Thymus (tissue), 11 donors: ENCODE measurements around the gene ARID1B. TPM values are rescaled to one million over a fixed set of nuclear protein-coding genes. Genes with fewer than 3 reads are reported as not detected.
A peak's percentile ranks its signal among the peaks of the same experiment; 100 is the strongest.

Experiments
- DNase-seq, 9 donors: peaks; one replicate each; pipeline ENCODE4 v3.0.0-alpha.2; 2013; ENCODE audit warnings: low spot score in 9 of 9, low read depth in 6 of 9, missing footprints in 1 of 9
- H3K27ac ChIP-seq, 2 donors: one replicate each; pipeline ENCODE4 v1.5.1; 2013; ENCODE audit warnings: control low read depth in 1 of 2, low read depth in 1 of 2, low read length in 1 of 2, mild to moderate bottlenecking in 1 of 2, moderate library complexity in 1 of 2
- H3K27me3 ChIP-seq, 2 donors: one replicate each; pipeline ENCODE4 v1.5.1; 2013; ENCODE audit warnings: low read length in 1 of 2; ENCODE audit not compliant: control insufficient read depth in 2 of 2, insufficient read depth in 1 of 2
- H3K36me3 ChIP-seq, 2 donors: one replicate each; pipeline ENCODE4 v1.5.1; 2013; ENCODE audit warnings: low read length in 1 of 2, mild to moderate bottlenecking in 1 of 2, moderate library complexity in 1 of 2; ENCODE audit not compliant: control insufficient read depth in 2 of 2, insufficient read depth in 2 of 2
- H3K4me1 ChIP-seq, 2 donors: one replicate each; pipeline ENCODE4 v1.5.1; 2013; ENCODE audit warnings: low read length in 2 of 2; ENCODE audit not compliant: control insufficient read depth in 2 of 2, insufficient read depth in 2 of 2
- H3K4me3 ChIP-seq, 2 donors: one replicate each; pipeline ENCODE4 v1.5.1; 2013; ENCODE audit warnings: low read length in 2 of 2, control low read depth in 1 of 2, mild to moderate bottlenecking in 1 of 2
- H3K9me3 ChIP-seq, 2 donors: one replicate each; pipeline ENCODE4 v1.5.1; 2013; ENCODE audit warnings: low read length in 1 of 2, mild to moderate bottlenecking in 1 of 2; ENCODE audit not compliant: control insufficient read depth in 2 of 2, insufficient read depth in 1 of 2
- WGBS: extraction: QIAGEN DNeasy Blood & Tissue Kit; methylation state at CpG from one replicate; pipeline ENCODE4 v1.1.7; 2013; 5-methylcytosine and 5-hydroxymethylcytosine counted together
- polyA plus RNA-seq: library from polyadenylated mRNA; stranded (reverse); fragments of 200-250 nt; gene quantifications from one replicate; pipeline ENCODE4 v1.2.3, GENCODE V29; 2013
- total RNA-seq: library from RNA; stranded (reverse); fragments of 120-200 nt; gene quantifications from one replicate; pipeline ENCODE4 v1.2.4, GENCODE V29; 2013
- donor health status: healthy.

Gene ARID1B
- total and polyA plus RNA-seq, 2 donors: 24.0 to 26.5 TPM

DNA sequence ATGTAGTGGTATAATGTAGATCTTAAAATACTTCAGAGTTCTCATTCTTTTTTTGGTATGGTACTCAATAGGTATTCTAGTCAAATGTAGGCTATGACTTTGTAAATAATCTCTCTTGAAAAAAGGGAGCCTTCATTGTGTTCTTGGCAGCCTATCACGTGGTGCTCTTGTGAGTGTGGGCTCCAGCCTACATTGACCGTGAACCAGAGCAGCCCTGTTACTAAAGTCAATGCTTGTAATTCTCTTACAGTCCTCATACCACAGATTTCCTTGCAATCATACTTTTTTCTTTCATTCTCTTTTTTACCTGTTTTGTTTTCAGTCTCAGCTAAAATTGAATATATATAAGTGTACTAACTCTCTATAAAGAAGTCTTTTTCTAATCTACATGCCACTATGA is 31.1 kb downstream of the ARID1B start:
- H3K4me3 ChIP-seq: no peak overlapping the region
- H3K27ac ChIP-seq: no peak overlapping the region
- WGBS: 59% methylated on average over 2 of the region's 2 CpGs
- H3K27me3 ChIP-seq: no peaks in the 10 kb centered on the region
- H3K9me3 ChIP-seq: no peaks in the 10 kb centered on the region
- no peak for DNase-seq
- peaks cover 3 to 17% of the 10 kb centered on the region in 2 donors for H3K4me1 ChIP-seq
- no peaks in the 10 kb centered on the region for H3K36me3 ChIP-seq

- Histone ChIP-seq H3K4me1 (peaks cover 3 to 17% of the 10 kb centered on the region in 2 donors), H3K9me3 (no peaks in the 10 kb centered on the region), H3K27ac (no peak overlapping the region), H3K4me3 (no peak overlapping the region), H3K27me3 (no peaks in the 10 kb centered on the region), H3K36me3 (no peaks in the 10 kb centered on the region)
- DNase-seq: no peak
- 79% methylated on average over 4 of the region's 4 CpGs for WGBS
Observed at GRCh38 chr6:156809034-156809433, 31.9 kb downstream of the ARID1B start.

DNA sequence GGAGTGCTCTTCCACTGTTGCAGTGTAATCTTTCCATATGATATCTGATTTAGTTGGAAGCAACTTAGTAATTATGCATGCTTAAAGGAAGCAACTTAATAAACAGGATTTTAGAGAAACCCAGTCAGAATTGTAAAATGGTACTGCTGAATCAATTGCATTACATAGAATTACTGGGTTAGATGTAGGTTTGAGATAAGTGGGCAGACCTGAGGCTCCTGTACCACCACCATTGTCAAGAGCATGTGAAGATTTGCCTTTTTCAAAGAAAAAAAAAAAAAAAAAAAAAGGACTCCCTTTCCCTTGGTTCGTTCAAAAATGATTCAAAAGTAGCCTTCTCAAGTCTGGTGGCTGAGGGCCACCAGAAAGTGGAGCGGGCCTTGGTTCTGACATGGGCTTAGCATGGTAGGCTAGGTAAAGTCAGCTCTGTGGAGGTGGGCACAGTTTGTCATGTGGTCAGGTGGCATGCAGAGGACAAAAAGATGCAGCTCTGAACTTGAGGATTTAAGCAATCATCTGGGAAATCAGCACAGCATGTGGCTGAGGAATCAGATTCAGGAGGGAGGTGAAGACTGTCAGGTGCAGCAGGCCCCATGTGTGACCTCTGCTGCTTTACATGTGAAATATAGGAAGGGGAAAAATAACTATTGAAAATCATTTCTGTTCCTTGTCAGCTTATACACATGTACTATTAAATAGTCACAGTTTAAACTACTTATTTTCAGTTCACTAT is 32.4 kb downstream of the ARID1B start:
- Histone ChIP-seq H3K4me3 (no peak overlapping the region), H3K27me3 (no peaks in the 10 kb centered on the region), H3K4me1 (peaks cover 3 to 17% of the 10 kb centered on the region in 2 donors), H3K9me3 (no peaks in the 10 kb centered on the region), H3K27ac (no peak overlapping the region), H3K36me3 (no peaks in the 10 kb centered on the region)
- WGBS: 92% methylated on average over 2 of the region's 2 CpGs
- no peak for DNase-seq

DNA sequence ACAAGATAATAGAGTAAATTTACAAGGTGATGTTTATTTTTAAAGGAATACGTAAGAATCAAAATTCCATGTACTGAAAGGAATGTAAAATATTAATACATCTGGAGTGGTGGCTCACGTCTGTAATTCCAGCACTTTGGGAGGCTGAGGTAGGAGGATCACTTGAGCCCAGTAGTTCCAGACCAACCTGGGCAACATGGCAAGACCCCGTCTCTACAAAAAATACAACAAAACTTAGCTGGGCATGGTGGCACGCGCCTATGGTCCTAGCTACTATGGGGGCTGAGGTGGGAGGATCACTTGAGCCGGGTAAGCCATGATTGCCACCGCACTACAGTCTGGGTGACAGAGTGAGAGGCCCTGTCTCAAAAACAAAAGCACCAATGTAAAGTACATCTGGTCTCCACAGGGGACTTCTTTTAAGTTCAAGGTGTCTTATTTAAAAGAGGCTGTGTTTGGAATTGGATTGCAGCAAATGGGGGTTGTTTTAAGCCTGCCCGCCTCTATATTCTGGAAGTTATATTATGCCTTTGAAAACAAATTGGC is 36.9 kb downstream of the ARID1B start:
- no peak for DNase-seq
- Histone ChIP-seq H3K27ac (no peak overlapping the region), H3K9me3 (no peaks in the 10 kb centered on the region), H3K4me3 (no peak overlapping the region), H3K36me3 (no peaks in the 10 kb centered on the region), H3K27me3 (no peaks in the 10 kb centered on the region), H3K4me1 (peaks cover 3 to 9% of the 10 kb centered on the region in 2 donors)
- WGBS: 97% methylated on average over 8 of the region's 8 CpGs

DNA sequence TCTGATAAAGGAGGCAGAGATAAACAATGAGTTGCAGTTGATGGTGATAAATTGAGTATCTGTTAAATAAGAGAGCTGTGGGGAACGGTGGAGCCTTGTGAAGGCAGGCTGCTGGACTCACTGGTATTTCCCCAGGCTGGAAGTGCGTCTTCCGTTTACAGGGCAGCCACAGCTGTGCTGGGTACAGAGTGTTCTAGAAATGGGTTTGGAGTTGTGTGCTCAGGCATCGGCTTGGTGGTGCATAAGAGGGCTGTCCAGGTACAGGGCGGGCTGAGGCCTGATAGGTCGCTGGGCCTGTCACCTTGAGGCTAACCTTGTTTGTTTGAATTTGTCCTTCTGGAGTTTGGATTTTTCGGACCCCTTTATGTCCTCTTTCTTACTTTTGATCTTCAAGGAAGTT is 39.3 kb downstream of the ARID1B start:
- H3K9me3 ChIP-seq: no peaks in the 10 kb centered on the region
- WGBS: 90% methylated on average over 7 of the region's 7 CpGs
- H3K27me3 ChIP-seq: no peaks in the 10 kb centered on the region
- no peak overlapping the region for H3K4me3 ChIP-seq
- H3K27ac ChIP-seq: no peak overlapping the region
- no peak for DNase-seq
- H3K4me1 ChIP-seq: peaks cover 0 to under 1% of the 10 kb centered on the region in 2 donors
- H3K36me3 ChIP-seq: no peaks in the 10 kb centered on the region

DNA sequence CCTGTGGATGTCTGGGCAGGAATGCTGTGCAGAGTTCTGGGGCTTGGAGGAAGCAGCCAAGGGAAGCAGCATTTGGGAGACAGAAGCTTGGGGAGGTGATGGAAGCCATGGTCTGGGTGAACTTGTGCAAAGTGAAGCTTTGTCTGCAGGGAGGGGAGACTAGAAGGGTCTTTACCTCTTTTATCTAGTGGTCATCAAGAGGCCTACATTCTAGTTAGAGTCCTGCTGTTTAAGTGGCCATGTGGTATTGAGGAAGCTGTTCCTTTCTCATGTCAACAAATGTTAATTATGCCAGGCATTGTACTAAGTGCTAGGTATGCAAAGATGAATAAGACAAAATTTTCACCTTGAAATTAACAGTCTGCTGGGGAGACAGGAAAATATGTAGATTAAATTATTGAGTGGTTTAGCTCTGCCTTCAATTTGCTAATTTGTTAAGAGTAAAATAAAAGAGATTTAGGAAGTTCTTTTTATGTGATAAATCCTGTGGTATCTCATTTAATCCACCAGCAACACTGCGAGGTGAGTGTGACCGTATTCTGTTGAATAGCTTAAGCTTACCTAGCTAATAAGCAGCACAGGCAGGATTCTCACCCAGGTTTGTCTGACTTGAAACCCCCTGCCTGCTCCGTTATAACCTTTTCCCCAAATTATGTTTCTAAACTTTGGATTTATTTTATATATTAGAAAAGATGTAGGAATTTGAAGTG is 43.1 kb downstream of the ARID1B start:
- Histone ChIP-seq H3K9me3 (no peaks in the 10 kb centered on the region), H3K27me3 (no peaks in the 10 kb centered on the region), H3K27ac (peak overlapping the region in 1 of 2 donors; percentile 20), H3K36me3 (peaks cover 3 to 7% of the 10 kb centered on the region in 2 donors), H3K4me1 (no peaks in the 10 kb centered on the region), H3K4me3 (no peak overlapping the region)
- no peak for DNase-seq
- WGBS: 98% methylated on average over 3 of the region's 3 CpGs

DNA sequence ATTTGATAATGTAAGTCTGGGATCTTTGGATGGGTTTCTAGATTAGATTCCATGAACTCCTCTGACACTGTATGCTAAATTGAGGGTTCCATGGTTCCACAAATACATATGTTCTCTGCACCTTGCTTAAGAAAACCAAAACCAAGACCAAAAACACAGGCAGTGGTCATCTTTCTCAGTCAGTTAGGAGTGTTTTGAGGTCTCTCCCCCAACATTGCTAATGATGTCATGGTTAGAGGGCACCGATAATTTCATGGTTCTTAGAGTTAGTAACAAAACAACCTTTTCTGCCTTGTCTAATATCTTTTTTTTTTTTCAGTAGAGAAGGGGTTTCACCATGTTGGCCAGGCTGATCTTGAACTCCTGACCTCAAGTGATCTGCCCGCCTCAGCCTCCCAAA is 44.5 kb downstream of the ARID1B start:
- H3K4me3 ChIP-seq: no peak overlapping the region
- H3K9me3 ChIP-seq: no peaks in the 10 kb centered on the region
- no peak overlapping the region for H3K27ac ChIP-seq
- H3K36me3 ChIP-seq: peaks cover 3 to 7% of the 10 kb centered on the region in 2 donors
- no peaks in the 10 kb centered on the region for H3K4me1 ChIP-seq
- DNase-seq: no peak
- no peaks in the 10 kb centered on the region for H3K27me3 ChIP-seq
- 96% methylated on average over 2 of the region's 2 CpGs for WGBS

DNA sequence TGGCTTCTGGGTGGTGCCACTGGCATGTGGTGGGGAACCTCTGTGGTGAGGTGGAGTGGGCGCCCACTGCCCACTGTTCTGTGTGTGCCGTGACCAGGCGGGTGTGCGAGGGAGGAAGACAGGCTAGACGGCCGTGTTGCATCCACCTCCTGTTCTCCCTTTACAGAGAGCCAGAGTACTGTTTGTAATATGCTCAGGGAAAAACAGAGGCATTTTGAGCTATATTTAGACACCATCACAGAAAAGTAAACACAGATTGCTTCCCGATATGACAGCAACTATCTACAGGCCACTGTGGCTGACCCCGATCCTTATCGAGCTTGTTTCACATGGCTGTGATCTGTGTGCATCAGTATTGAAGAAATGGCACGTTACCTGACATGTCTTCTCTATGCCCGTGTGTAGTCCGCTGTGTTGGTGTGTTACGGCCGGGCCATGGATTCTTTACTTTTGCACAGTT is 45.6 kb downstream of the ARID1B start:
- no peak for DNase-seq
- peaks cover 0 to 4% of the 10 kb centered on the region in 2 donors for H3K4me1 ChIP-seq
- no peak overlapping the region for H3K4me3 ChIP-seq
- H3K36me3 ChIP-seq: peaks cover 3 to 10% of the 10 kb centered on the region in 2 donors
- no peaks in the 10 kb centered on the region for H3K9me3 ChIP-seq
- H3K27me3 ChIP-seq: no peaks in the 10 kb centered on the region
- H3K27ac ChIP-seq: no peak overlapping the region
- 91% methylated on average over 14 of the region's 14 CpGs for WGBS

DNA sequence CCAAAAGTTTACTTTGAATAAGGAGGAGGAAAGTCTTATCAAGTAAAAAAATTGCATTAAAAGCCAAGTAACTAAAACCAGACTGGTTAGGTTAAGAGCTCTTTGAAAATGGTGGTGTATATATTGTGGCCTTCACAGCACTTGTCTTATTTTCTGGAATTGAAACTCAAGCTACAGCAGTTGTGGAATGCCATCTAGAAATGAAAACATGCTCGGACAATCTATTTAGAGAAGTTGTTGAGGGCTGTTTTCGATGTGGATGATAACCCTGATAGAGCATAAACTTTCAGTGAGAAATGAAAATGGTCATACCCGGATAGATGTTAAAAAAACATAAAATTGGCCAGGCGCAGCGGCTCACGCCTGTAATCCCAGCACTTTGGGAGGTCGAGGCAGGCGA is 47.0 kb downstream of the ARID1B start:
- Histone ChIP-seq H3K27me3 (no peaks in the 10 kb centered on the region), H3K36me3 (peaks cover 5 to 12% of the 10 kb centered on the region in 2 donors), H3K9me3 (no peaks in the 10 kb centered on the region), H3K4me1 (peaks cover 0 to 4% of the 10 kb centered on the region in 2 donors), H3K4me3 (no peak overlapping the region), H3K27ac (no peak overlapping the region)
- DNase-seq: no peak
- WGBS: 94% methylated on average over 8 of the region's 8 CpGs
